ENCODE results near the gene RASGRP3. TPM values are rescaled to one million over a fixed set of nuclear protein-coding genes. Genes with fewer than 3 reads are reported as not detected.

Gene RASGRP3
- total and polyA plus RNA-seq, 2 donors (not counting 1 experiment from before 2014, with no cell fraction given), result 0.50 to 6.1 TPM

GRCh38 chr2:33442528-33443079 lies 33.8 kb upstream of the RASGRP3 start:
- Histone ChIP-seq H3K79me2 (ENCODE audit: control insufficient read depth, insufficient read depth, low read length) (no peaks in the 10 kb centered on the region), H3K4me2 (ENCODE audit: extremely low read depth, insufficient read depth, low read length) (no peak overlapping the region), H3K9me3 (ENCODE audit: control insufficient read depth, insufficient read depth, low read depth, low read length) (no peaks in the 10 kb centered on the region), H3K4me1 (ENCODE audit: control insufficient read depth, extremely low read depth, insufficient read depth, low read length) (peaks cover 5% of the 10 kb centered on the region), H3K27me3 (ENCODE audit: control insufficient read depth, insufficient read depth, low read length) (no peaks in the 10 kb centered on the region), H4K20me1 (ENCODE audit: control insufficient read depth, extremely low read depth, insufficient read depth, low read length) (no peaks in the 10 kb centered on the region), H2AFZ (ENCODE audit: low read length) (no peak overlapping the region), H3K27ac (ENCODE audit: insufficient read depth, low read length) (no peak overlapping the region), H3K36me3 (ENCODE audit: control insufficient read depth, insufficient read depth, low read length) (no peaks in the 10 kb centered on the region), H3K4me3 (replicated peaks in 1 of 4; ENCODE audit: control extremely low read depth in 1 of 4, insufficient read depth in 1 of 4, low read depth in 3 of 4, low read length in 4 of 4) (no peak overlapping the region), H3K9ac (ENCODE audit: insufficient read depth, low read length) (no peak overlapping the region)
- DNase-seq (ENCODE audit: low read depth in 2 of 2), result no peak
- TF ChIP-seq CTCF (conservative IDR thresholded peaks at IDR 0.05 in 1 of 2, IDR thresholded peaks at IDR 0.05 in 1 of 2; ENCODE audit: low read depth in 1 of 2, low read length in 2 of 2) (no peak), EZH2 (IDR thresholded peaks at IDR 0.05; ENCODE audit: low read length, missing control alignments) (no peak)

GRCh38 chr2:33443274-33443829 lies 33.1 kb upstream of the RASGRP3 start:
- no peak for TF ChIP-seq EZH2 (IDR thresholded peaks at IDR 0.05; ENCODE audit: low read length, missing control alignments)
- no peak for TF ChIP-seq CTCF (conservative IDR thresholded peaks at IDR 0.05 in 1 of 2, IDR thresholded peaks at IDR 0.05 in 1 of 2; ENCODE audit: low read depth in 1 of 2, low read length in 2 of 2)
- peak; percentile 59 to 61 for DNase-seq (ENCODE audit: low read depth in 2 of 2)
- H3K36me3 ChIP-seq (ENCODE audit: control insufficient read depth, insufficient read depth, low read length), result no peaks in the 10 kb centered on the region
- no peak overlapping the region for H3K27ac ChIP-seq (ENCODE audit: insufficient read depth, low read length)
- no peaks in the 10 kb centered on the region for H3K4me1 ChIP-seq (ENCODE audit: control insufficient read depth, extremely low read depth, insufficient read depth, low read length)
- no peak overlapping the region for H3K9ac ChIP-seq (ENCODE audit: insufficient read depth, low read length)
- H3K4me3 ChIP-seq (replicated peaks in 1 of 4; ENCODE audit: control extremely low read depth in 1 of 4, insufficient read depth in 1 of 4, low read depth in 3 of 4, low read length in 4 of 4), result no peak overlapping the region
- H4K20me1 ChIP-seq (ENCODE audit: control insufficient read depth, extremely low read depth, insufficient read depth, low read length), result no peaks in the 10 kb centered on the region
- no peaks in the 10 kb centered on the region for H3K27me3 ChIP-seq (ENCODE audit: control insufficient read depth, insufficient read depth, low read length)
- no peak overlapping the region for H3K4me2 ChIP-seq (ENCODE audit: extremely low read depth, insufficient read depth, low read length)
- H3K79me2 ChIP-seq (ENCODE audit: control insufficient read depth, insufficient read depth, low read length), result no peaks in the 10 kb centered on the region
- no peak overlapping the region for H2AFZ ChIP-seq (ENCODE audit: low read length)
- H3K9me3 ChIP-seq (ENCODE audit: control insufficient read depth, insufficient read depth, low read depth, low read length), result no peaks in the 10 kb centered on the region

- no peak for TF ChIP-seq CTCF (conservative IDR thresholded peaks at IDR 0.05 in 1 of 2, IDR thresholded peaks at IDR 0.05 in 1 of 2; ENCODE audit: low read depth in 1 of 2, low read length in 2 of 2)
- no peak for TF ChIP-seq EZH2 (IDR thresholded peaks at IDR 0.05; ENCODE audit: low read length, missing control alignments)
- no peaks in the 10 kb centered on the region for H4K20me1 ChIP-seq (ENCODE audit: control insufficient read depth, extremely low read depth, insufficient read depth, low read length)
- no peak for DNase-seq (ENCODE audit: low read depth in 2 of 2)
- no peak overlapping the region for H2AFZ ChIP-seq (ENCODE audit: low read length)
- no peaks in the 10 kb centered on the region for H3K4me1 ChIP-seq (ENCODE audit: control insufficient read depth, extremely low read depth, insufficient read depth, low read length)
- no peak overlapping the region for H3K27ac ChIP-seq (ENCODE audit: insufficient read depth, low read length)
- H3K36me3 ChIP-seq (ENCODE audit: control insufficient read depth, insufficient read depth, low read length), result no peaks in the 10 kb centered on the region
- H3K9me3 ChIP-seq (ENCODE audit: control insufficient read depth, insufficient read depth, low read depth, low read length), result no peaks in the 10 kb centered on the region
- H3K4me3 ChIP-seq (replicated peaks in 1 of 4; ENCODE audit: control extremely low read depth in 1 of 4, insufficient read depth in 1 of 4, low read depth in 3 of 4, low read length in 4 of 4), result no peak overlapping the region
- H3K79me2 ChIP-seq (ENCODE audit: control insufficient read depth, insufficient read depth, low read length), result no peaks in the 10 kb centered on the region
- no peak overlapping the region for H3K4me2 ChIP-seq (ENCODE audit: extremely low read depth, insufficient read depth, low read length)
- no peak overlapping the region for H3K9ac ChIP-seq (ENCODE audit: insufficient read depth, low read length)
- no peaks in the 10 kb centered on the region for H3K27me3 ChIP-seq (ENCODE audit: control insufficient read depth, insufficient read depth, low read length)
Measured at GRCh38 chr2:33444967-33445366, 31.5 kb upstream of the RASGRP3 start.

All from fibroblast of lung (primary cell).